Measurements from ENCODE around the gene PACS1. TPM values are rescaled to one million over a fixed set of nuclear protein-coding genes. Genes with fewer than 3 reads are reported as not detected.
"Not testable (repeated sequence)": the region's sequence is repeated elsewhere in the genome, so short reads cannot be mapped to it uniquely, and the experiment has no call there.

PACS1 gene
- total RNA-seq, 1 donor from 2014 or later = 74.4 TPM

GRCh38 chr11:66106786-66107599, 36.9 kb downstream of the PACS1 start:
- no peak for DNase-seq (ENCODE audit: extremely low read depth, low read depth, low spot score)

- no peak for DNase-seq (ENCODE audit: extremely low read depth, low read depth, low spot score)
Observed at GRCh38 chr11:66107600-66108510, 37.8 kb downstream of the PACS1 start.

GRCh38 chr11:66109294-66109693, 39.2 kb downstream of the PACS1 start:
- DNase-seq (ENCODE audit: extremely low read depth, low read depth, low spot score) = no peak

GRCh38 chr11:66111158-66111557, 41.1 kb downstream of the PACS1 start:
- no peak for DNase-seq (ENCODE audit: extremely low read depth, low read depth, low spot score)

- DNase-seq (ENCODE audit: extremely low read depth, low read depth, low spot score) = no peak
Observed at GRCh38 chr11:66112041-66112491, 42.0 kb downstream of the PACS1 start.

GRCh38 chr11:66112601-66113499, 42.8 kb downstream of the PACS1 start:
- DNase-seq (ENCODE audit: extremely low read depth, low read depth, low spot score) = no peak

GRCh38 chr11:66114957-66115356, 44.9 kb downstream of the PACS1 start:
- not testable (repeated sequence) for DNase-seq (ENCODE audit: extremely low read depth, low read depth, low spot score)

GRCh38 chr11:66115638-66116301, 45.7 kb downstream of the PACS1 start:
- no peak for DNase-seq (ENCODE audit: extremely low read depth, low read depth, low spot score)

GRCh38 chr11:66116576-66117361, 46.7 kb downstream of the PACS1 start:
- DNase-seq (ENCODE audit: extremely low read depth, low read depth, low spot score) = no peak

GRCh38 chr11:66118847-66119246, 48.8 kb downstream of the PACS1 start:
- DNase-seq (ENCODE audit: extremely low read depth, low read depth, low spot score) = no peak

- no peak for DNase-seq (ENCODE audit: extremely low read depth, low read depth, low spot score)
Observed at GRCh38 chr11:66119348-66120133, 49.5 kb downstream of the PACS1 start.

- no peak for DNase-seq (ENCODE audit: extremely low read depth, low read depth, low spot score)
Observed at GRCh38 chr11:66121466-66121865, 51.4 kb downstream of the PACS1 start.

GRCh38 chr11:66123902-66124301, 53.8 kb downstream of the PACS1 start:
- DNase-seq (ENCODE audit: extremely low read depth, low read depth, low spot score) = no peak

GRCh38 chr11:66124564-66124963, 54.5 kb downstream of the PACS1 start:
- DNase-seq (ENCODE audit: extremely low read depth, low read depth, low spot score) = no peak

GRCh38 chr11:66126064-66126463, 56.0 kb downstream of the PACS1 start:
- no peak for DNase-seq (ENCODE audit: extremely low read depth, low read depth, low spot score)

GRCh38 chr11:66126808-66127555, 56.9 kb downstream of the PACS1 start:
- DNase-seq (ENCODE audit: extremely low read depth, low read depth, low spot score) = no peak

- DNase-seq (ENCODE audit: extremely low read depth, low read depth, low spot score) = no peak
Observed at GRCh38 chr11:66130978-66131377, 60.9 kb downstream of the PACS1 start.

Measured in glomerular endothelial cell (primary cell).